HG02885 (cell line): ENCODE data around the gene SEC63.
A peak's percentile ranks its signal among the peaks of the same experiment; 100 is the strongest.
"Not testable (repeated sequence)": the region's sequence is repeated elsewhere in the genome, so short reads cannot be mapped to it uniquely, and the experiment has no call there.

ENCODE experiments used
- ATAC-seq: cut with Tn5 transposase; IDR thresholded peaks from one replicate; pipeline ENCODE4 v1.9.1; 2021; ENCODE audit warnings: mild to moderate bottlenecking; ENCODE audit not compliant: unreplicated experiment, poor library complexity

The SEC63 gene

DNA sequence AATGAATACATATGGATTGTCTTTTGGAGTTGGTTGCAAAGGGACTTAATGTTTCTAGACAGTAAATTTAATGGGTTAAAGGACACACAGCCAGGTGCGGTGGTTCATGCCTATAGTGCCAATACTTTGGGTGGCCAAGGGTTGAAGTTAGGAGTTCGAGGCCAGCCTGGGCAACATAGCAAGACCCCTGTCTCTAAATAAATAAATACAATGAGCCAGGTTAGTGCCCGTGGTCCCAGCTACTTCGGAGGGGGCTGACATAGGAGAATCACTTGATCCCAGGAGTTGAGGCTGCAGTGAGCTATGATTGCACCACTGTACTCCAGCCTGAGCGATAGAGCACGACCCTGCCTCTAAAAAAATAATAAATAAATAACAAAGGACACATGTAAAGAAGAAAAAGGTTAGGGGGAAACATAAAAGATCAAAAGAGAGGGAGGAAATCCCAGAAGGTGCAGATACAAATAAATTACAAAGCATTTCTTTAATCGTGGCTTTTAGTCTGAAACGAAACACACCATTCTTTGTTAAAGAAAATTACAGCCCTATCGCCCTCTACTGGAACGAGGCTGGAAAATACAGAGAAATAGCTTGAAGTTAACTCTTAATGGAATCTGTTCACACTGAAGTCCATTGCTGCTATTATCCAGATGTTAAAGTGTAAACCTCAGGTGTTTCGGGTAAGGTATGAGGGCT is 91.3 kb downstream of the SEC63 start:
- ATAC-seq = no peak

DNA sequence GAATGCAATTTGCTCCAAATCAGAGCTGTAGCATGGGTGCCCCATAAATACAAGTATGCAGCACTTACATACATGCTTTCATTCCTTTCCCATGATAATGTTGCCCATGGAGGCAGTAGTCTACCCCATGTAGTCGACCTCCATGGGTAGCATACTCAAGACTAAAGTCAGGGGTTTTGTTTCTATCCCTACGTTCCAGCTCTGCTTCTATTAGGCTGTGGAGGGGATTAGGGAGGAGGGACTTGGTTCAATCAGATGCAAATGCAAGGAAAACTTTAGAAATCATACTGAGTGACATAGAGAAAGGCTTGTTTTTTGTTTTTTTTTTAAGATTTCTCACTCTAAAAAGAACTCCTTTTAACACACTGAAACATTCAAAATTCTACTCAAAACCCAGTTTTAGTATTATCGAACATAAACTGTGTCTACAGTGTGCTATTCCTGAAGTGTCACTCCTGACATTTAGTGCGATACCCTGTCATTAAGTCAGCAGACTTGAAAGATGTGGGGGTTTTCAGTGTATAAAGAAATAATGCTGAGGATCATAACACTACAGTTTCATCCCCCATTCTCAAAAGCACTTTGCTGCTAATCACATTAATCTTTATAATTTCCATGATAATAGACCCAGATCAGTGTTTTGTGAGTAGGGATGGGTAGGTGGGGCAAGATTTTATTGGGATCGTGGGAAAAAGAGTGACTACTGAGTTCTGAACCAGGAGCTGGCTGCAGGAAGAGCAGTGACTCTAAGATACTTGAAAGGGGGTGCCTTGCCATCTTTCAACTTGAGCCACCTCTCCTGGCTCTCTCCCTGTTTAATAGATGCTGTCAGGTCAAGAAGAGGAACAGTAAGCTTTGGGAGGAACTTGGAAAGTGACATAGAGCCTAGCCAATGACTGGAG is 93.5 kb downstream of the SEC63 start:
- ATAC-seq = no peak

DNA sequence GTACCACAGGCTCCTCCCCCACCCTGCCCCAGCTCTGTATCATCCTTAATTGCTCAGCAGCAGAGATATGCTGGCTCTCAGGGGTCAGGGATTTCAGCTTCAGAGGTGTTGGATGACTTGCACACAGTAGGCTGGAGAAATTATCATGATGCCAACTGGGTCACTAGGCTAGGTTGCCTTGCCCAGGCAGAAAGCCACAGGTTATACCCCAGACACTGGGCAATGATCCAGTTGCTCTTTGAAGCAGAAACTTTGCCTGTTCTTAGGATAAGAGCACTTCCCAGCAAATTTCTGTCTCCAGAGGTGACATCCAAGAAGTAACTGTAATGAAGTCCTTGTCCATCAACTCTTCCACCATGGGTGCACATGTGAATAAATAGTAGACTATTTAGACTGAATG is 95.6 kb downstream of the SEC63 start:
- no peak for ATAC-seq

DNA sequence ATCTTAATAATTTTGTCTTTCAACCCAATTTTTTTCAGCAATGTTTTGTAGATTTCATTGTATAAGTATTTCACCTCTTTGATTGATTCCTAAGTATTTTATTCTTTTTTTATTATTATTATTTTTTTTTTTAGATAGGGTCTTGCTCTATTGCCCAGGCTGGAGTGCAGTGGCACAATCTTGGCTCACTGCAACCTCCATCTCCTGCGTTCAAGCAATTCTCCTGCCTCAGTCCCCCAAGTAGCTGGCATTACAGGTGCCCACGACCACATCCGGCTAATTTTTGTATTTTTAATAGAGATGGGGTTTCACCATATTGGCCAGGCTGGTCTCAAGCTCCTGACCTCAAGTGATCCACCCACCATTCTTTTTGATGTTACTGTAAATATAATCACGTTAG is 97.0 kb downstream of the SEC63 start:
- not testable (repeated sequence) for ATAC-seq

DNA sequence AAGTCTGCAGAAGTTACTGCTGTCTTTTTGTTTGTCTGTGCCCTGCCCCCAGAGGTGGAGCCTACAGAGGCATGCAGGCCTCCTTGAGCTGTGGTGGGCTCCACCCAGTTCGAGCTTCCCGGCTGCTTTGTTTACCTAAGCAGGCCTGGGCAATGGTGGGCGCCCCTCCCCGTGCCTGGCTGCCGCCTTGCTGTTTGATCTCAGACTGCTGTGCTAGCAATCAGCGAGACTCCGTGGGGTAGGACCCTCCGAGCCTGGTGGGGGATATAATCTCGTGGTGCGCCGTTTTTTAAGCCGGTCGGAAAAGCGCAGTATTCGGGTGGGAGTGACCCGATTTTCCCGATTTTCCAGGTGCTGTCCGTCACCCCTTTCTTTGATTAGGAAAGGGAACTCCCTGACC is 97.9 kb downstream of the SEC63 start:
- not testable (repeated sequence) for ATAC-seq

DNA sequence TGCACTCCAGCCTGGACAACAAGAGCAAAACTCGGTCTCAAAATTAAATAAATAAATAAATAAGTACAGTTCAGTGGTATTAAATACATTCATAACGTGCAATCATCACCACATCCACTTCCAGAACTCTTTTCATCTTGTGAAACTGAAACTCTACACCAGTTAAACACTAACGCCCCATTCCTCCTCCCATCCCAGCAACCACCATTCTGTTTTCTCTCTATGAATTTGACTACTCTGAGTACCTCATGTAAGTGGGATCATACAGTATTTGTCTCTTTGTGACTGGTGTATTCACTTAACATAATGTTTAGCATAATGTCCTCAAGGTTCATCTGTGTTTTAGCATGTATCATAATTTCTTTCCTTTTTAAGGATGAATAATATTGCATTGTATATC is 104.8 kb downstream of the SEC63 start:
- ATAC-seq = no peak

DNA sequence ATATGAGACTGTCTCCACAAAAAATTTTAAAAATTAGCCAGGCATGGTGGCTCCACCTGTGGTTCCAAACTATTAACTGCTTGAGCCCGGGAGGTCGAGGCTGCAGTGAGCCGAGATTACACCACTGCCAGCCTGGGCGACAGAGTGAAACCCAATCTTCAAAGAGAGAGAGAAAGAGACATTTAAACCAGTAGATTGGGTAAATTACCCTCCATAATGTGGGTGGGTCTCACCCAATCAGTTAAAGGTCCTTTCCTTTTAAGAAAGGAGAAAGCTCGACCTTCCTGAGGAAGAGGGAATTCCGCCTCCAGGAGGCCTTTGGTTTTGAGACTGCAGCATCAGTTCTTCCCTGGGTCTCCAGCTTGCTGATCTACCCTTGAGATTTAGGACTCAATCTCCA is 108.7 kb downstream of the SEC63 start:
- no peak for ATAC-seq

DNA sequence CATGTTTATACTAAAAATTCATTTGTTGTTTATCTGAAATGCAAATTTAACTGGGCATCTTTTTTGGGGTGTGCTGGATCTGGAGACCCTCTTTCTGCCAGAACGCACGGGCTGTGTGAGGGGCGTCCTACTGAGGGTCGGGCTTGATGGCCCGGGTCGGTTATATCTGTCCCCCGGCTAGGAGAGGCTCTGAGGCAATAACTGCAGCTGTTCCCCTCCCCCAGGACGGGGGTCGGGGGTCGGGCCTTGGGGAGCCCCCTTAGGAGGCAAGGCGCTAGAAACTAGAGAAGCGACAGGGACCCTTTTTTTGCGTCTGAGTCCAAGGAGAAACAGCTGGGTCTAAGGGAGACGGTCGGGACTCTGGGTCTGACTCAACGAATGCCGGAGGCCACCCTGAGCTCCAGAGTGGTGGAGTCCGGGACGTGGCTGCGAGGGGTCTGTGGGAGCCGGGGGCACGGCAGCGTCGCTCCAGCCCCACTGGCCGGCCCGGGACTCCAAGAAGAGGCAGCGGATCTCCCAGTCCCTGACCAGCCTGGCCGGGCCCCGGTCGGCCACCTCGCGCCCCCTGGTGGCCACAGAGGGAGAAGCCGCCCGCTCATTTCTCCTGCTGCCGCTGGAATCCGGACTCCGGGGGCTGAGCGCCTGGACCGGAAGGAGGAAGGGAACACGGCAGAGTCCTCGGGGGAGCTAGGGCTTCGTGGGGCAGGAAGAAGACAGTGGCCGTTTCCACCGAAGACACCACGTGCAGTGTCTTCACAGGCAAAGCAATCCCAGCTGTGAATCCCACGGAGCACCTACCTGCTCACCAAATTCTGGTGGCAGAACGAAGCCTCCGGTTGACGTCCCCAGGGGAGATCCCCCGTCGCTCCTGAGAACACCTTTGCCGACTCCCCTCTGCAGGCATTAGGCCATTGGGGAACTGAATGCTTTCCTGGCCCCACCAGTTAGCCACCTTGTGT is 109.9 kb downstream of the SEC63 start:
- ATAC-seq = peak; percentile 85

DNA sequence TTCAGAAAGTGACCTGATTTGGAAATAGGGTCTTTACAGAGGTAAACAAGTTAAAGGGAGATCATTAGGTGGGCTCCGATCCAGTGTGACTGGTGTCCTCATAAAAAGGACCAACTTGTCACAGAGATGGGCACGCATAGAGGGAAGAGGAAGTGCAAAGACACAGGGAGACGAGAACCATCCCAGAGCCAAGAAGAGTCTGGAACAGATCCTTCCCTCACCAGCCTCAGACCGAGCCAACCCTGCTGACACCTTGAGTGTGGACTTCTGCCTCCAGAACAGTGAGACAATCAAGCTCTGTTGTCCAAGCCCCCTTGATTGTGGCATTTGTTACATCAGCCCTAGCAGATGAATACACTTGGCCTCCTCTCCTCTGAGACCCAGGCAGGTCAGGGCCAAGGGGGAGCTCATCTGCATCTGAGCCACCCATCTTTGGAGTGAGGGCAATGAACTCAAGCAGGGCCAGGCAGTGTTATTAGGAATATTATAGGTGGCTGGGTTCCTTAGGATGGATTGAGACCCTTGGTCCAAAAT is 111.7 kb downstream of the SEC63 start:
- ATAC-seq = no peak

DNA sequence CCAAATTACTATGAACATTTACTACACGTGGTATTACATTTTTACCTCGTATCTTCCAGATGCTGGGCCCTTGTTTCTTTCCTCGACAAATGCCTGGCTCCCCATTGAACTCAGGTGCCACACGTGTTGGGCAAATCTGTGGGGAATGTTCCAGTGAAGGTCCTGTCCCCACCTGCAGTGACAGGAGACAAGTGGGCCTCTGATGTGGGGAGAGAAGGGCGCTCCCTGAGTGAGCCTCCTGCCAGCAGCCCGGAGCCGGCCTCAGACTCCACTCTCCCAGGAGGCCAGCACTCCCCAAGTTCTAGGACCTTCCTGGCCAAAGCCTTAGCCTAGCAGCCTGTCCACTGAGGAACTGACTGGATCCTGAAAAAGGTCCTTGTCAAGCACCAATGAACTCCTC is 112.2 kb downstream of the SEC63 start:
- ATAC-seq = no peak

DNA sequence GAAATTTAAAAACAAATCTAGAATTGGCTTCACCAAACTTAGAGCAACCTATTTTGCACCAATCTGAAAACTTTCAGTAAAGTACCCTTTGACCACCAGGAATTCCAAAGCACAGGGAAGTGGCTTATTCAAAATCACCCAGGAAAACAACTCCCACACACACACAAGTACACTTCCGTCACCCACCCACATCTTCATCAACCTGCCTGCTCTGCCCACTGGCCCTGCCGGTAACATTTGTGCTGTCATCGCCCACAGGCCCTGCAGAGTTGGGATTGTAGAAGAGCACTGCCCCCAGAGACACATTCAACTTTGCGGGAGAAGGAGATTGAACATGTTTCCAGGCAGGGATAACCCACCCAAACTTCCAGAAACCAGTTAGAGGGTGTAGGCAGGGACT is 114.6 kb downstream of the SEC63 start:
- ATAC-seq = no peak

DNA sequence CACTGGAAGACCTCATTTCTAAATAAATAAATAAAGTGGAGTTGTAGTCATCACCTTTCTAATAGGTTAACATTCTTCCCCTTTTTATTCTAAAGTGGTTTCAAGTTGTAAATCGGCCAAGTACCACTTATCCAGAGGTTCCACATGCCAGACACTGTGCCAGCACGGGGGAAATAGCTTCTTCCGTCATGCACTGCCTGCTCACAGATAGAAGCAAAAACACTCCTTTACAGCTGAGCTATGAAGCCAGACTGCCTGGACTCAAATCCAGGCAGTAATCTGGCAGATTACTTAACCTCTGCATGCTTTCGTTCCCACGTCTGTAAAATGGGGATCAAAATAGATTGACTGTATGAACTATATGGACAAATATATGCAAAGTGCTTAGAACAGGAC is 116.7 kb downstream of the SEC63 start:
- ATAC-seq = no peak

DNA sequence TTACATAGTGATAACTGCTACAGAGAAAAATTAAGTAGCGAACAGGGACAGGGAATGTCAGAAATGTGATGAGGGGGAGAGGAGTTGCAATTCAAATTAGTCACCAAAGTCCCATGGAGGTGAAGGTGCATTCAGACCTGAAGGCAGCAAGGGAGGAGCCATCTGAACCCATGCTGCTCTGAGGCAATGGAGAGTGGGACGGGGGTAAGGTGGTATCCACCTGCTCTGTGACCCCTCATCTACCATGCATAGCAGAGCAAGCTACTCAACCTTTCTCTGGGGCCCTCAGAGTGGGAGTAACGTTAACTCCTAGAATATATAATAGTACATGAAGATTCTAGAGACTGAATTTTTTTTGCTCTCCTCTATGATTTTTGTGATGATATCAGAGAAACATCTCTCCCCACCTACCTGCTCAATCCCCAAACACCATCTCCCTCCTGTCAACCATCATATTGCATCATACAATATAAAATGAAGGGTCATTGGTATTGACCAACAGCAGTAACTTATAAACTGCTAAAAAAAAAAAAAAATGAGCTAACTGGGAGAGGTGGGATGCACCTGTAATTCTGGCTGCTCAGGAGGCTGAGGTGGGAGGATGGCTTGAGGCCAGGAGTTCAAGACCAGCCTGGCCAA is 117.3 kb downstream of the SEC63 start:
- ATAC-seq = no peak

DNA sequence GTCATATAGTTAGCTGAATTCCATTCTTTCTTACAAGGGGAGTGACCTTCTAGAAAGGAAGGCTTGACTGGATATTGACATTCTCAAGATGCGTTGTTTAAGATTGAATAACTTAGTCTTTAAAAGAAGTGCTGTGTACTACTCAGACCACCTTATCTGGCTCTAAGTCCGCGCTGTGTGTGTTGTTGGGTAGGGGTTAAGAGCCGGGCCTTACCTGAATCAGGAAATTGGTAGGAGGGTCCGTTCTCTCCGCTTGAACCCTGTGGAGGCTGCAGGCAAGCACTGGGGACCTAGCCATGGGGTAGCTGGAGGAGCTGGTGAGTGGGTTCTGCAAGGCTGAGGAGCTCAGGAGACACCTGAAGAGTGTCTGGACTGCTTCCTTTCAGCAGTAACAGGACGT is 124.9 kb downstream of the SEC63 start:
- no peak for ATAC-seq

DNA sequence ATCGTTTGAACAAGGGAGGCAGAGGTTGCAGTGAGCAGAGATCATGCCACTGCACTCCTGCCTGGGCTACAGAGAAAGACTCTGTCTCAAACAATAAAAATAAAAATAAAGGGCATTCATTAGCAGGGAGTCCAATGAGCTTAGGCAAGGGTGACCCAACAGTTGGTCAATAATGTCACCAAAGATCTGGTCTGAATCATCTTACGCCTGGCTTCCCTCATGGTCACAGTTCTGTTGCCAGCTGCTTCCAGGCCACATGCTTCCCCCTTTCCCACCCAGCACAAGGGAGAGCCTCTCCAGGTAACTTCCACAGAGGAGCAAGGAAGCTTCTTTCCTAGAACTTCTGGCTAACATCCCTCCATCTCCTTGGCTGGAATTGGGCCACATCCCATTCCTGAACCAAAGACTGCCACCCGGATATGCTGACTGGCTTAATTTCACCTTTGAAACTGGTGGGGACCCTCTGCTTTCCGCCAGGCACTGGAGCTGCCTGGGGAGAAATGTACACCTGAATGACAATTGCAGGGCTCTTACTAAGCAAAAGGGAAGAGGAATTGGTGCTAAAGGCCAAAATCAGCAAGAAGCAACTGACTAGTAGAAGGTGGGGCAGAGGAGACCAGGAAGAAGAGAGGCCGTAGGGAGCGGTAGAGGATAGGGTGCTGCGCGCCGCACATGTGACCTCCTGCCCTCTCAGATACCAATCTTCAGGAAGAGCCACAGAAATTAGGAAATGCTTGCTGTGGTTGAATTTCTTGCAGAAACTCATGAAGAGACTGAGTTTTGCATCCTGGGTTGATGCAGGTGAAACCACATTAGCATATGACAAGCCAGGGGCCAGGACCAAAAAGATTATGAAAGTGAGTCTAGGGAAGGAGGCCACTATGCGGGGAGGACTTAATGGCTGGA is 125.6 kb downstream of the SEC63 start:
- ATAC-seq = no peak

DNA sequence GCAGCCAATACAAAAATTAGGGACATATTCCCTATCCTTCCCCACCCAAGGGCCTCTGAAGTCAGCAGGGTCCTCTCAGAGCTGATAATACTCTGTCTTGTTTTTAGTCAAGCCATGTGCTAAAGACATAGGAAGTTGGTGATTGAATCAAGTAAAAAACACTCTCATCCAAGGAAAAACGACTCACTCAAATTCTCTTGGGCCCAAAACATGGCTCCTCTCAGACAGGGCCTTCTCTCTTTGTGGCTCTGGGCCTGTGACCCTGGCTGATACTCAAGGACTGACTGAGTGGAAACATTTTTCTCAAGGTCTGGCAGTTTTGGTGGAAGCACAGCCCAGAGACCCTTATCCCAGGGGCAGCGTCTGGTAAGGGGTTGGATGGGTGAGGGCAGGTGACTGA is 127.9 kb downstream of the SEC63 start:
- ATAC-seq = no peak

DNA sequence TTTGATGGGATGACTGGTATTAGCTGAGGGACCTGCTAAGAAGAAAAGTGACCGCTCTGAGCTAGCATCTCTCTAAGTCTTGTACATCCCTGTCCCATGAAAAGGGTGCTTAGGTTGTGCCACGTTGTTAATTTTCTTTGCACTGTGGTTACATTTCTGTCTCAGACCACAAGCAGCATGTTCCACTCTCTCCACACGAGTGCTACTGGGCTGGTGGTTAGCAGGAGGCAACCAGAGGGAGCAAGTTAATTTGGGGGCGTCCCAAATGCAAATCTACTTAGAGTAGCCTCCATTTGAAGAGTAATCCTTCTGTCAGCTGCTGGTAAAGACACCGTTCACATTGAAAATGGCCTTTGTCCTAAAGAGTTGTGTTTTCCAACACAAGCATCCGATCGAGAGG is 130.5 kb downstream of the SEC63 start:
- no peak for ATAC-seq

DNA sequence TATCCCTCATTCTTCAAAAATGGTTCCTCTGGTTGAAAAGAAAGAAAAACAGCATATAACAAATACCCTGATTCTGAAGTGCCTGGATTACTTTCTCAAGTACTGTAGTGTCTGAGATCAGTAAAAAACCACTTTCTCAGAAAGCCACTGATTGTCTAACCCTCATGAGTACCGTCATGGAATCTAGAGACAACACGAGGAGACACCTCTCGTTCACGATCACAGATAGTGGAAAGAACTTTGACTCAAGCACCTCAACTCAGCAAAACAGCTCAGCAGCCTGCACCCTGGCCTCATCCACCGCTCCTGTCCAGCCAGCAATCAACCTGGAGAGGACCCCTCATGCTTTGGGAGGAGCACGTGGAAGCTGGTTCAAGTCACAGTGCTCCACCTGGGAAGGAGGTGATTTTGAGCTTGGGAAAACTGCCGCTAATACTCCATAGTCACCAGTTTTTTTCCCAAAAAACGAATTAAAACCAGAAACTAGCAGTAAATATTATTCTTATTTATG is 134.9 kb downstream of the SEC63 start:
- no peak for ATAC-seq
